Measurements from ENCODE around the gene CDX4. TPM values are rescaled to one million over a fixed set of nuclear protein-coding genes. Genes with fewer than 3 reads are reported as not detected.

Gene CDX4
- total RNA-seq, result not detected in 2 replicates

GRCh38 chrX:73446831-73447230 lies at the start of gene CDX4:
TSS of gene CDX4 (plus strand) at chrX:73447053. CDS start at chrX:73447254, 201 bp downstream.

Other genes with a start within 250 kb of the CDX4 start
- not detected in 2 replicates for gene NAP1L2, start 232.2 kb upstream of the CDX4 start, total RNA-seq
- gene CHIC1, start 116.1 kb downstream of the CDX4 start, total RNA-seq, result 3.9 and 6.4 TPM in 2 replicates